ENCODE measurements around the gene LGALS12. TPM values are rescaled to one million over a fixed set of nuclear protein-coding genes. Genes with fewer than 3 reads are reported as not detected.

The LGALS12 gene
- polyA plus RNA-seq, 3 donors, result 6.8 to 16.3 (median 13.5) TPM

DNA sequence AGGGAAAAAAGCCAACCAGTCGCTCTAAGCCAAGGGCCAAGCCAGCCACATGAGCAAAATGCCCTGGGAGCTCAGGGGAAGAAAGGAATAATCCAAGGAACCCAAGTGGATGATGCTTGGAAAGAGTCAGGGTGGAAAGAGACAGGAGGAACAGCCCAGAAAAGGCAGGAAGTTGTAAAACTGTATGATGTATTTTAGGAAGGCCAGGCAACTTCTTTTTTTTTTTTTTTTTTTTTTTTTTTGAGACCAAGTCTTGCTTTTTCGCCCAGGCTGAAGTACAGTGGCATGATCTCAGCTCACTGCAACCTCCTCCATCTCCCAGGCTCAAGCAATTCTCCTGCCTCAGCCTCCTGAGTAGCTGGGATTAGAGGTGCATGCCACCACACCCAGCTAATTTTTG lies 1.6 kb downstream of the LGALS12 start:
- peak overlapping the region; percentile 0 to 79 (median 18) for H3K4me3 ChIP-seq (replicated peaks in 1 of 3; ENCODE audit: low read depth in 2 of 3, low read length in 3 of 3)
- H3K27me3 Mint-ChIP-seq (ENCODE audit: low read depth in 3 of 3), result peaks cover 0 to 2% (median 0%) of the 10 kb centered on the region in 3 donors
- peak overlapping the region in 6 of 7 donors; percentile 57 to 97 (median 86) for H3K27ac Mint-ChIP-seq
- no peaks in the 10 kb centered on the region for H3K27me3 ChIP-seq (ENCODE audit: control insufficient read depth in 2 of 2, insufficient read depth in 2 of 2, low read length in 2 of 2)
- H3K36me3 ChIP-seq (replicated peaks in 1 of 2; ENCODE audit: control insufficient read depth in 1 of 2, insufficient read depth in 2 of 2, low read length in 2 of 2), result peaks cover 35 to 42% of the 10 kb centered on the region in 2 donors
- H3K27ac ChIP-seq (ENCODE audit: low read depth in 1 of 2, low read length in 2 of 2), result peak overlapping the region; percentile 18 to 60
- peak overlapping the region; percentile 45 to 93 for H3K4me3 Mint-ChIP-seq
- peaks cover 65 to 66% of the 10 kb centered on the region in 2 donors for H3K4me1 ChIP-seq (ENCODE audit: control insufficient read depth in 1 of 2, insufficient read depth in 2 of 2, low read length in 2 of 2)
- TF ChIP-seq, protein P1, sequence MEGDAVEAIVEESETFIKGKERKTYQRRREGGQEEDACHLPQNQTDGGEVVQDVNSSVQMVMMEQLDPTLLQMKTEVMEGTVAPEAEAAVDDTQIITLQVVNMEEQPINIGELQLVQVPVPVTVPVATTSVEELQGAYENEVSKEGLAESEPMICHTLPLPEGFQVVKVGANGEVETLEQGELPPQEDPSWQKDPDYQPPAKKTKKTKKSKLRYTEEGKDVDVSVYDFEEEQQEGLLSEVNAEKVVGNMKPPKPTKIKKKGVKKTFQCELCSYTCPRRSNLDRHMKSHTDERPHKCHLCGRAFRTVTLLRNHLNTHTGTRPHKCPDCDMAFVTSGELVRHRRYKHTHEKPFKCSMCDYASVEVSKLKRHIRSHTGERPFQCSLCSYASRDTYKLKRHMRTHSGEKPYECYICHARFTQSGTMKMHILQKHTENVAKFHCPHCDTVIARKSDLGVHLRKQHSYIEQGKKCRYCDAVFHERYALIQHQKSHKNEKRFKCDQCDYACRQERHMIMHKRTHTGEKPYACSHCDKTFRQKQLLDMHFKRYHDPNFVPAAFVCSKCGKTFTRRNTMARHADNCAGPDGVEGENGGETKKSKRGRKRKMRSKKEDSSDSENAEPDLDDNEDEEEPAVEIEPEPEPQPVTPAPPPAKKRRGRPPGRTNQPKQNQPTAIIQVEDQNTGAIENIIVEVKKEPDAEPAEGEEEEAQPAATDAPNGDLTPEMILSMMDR (IDR thresholded peaks at IDR 0.05), result no peak
- peak overlapping the region; percentile 87 for H3K4me2 ChIP-seq (replicated peaks; ENCODE audit: extremely low read depth, low read length, poor library complexity, severe bottlenecking)
- no peak for DNase-seq
- peaks cover 30 to 45% of the 10 kb centered on the region in 2 donors for H3K36me3 Mint-ChIP-seq
- no peaks in the 10 kb centered on the region for H3K9me3 ChIP-seq (replicated peaks in 1 of 2; ENCODE audit: control insufficient read depth in 1 of 2, insufficient read depth in 1 of 2, low read length in 2 of 2)
- H3K79me2 ChIP-seq (ENCODE audit: insufficient read depth, low read length), result peaks cover 22% of the 10 kb centered on the region
- H3K4me1 Mint-ChIP-seq, result peaks cover 63% of the 10 kb centered on the region
- no peaks in the 10 kb centered on the region for H3K9me3 Mint-ChIP-seq
- H3K9ac ChIP-seq (ENCODE audit: insufficient read depth, low read length, poor library complexity, severe bottlenecking), result no peak overlapping the region
- H2AFZ ChIP-seq (ENCODE audit: insufficient read depth, low read depth, low read length, poor library complexity, severe bottlenecking), result no peak overlapping the region
- H4K20me1 ChIP-seq (ENCODE audit: insufficient read depth, low read length), result no peaks in the 10 kb centered on the region
- intact Hi-C loops (cut with micrococcal nuclease), result loop anchor here in 1 of 2 donors (10.0 kb wide), 1 partner anchor 117 kb away; no protein-coding TSS in a partner anchor
- WGBS (ENCODE audit: insufficient coverage), result 91% methylated on average over 1 of the region's 2 CpGs

DNA sequence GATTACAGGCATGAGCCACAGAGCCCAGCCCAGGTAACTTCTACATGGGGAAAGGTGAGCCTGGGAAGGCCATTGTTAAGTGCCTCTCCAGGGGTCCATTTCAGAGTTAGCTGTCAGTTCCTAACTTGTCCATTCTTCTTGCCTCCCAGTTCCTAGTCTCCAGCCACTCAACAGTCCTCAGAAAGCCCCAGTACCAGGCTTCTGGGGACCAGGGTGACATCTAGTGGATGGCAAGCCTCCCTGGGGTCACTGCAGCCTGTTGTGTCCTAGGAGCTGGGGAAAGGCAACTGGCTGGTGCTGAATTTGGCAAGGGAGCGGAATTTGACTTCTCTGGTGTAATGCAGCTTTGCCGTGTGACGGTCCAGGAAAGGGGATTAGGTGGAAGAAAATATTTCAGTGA lies 2.1 kb downstream of the LGALS12 start:
- no peaks in the 10 kb centered on the region for H4K20me1 ChIP-seq (ENCODE audit: insufficient read depth, low read length)
- peaks cover 22% of the 10 kb centered on the region for H3K79me2 ChIP-seq (ENCODE audit: insufficient read depth, low read length)
- peak overlapping the region; percentile 87 for H3K4me2 ChIP-seq (replicated peaks; ENCODE audit: extremely low read depth, low read length, poor library complexity, severe bottlenecking)
- H3K4me3 ChIP-seq (replicated peaks in 1 of 3; ENCODE audit: low read depth in 2 of 3, low read length in 3 of 3), result peak overlapping the region in 1 of 3 experiments; percentile 79
- intact Hi-C loops (cut with micrococcal nuclease), result loop anchor here in 1 of 2 donors (10.0 kb wide), 1 partner anchor 117 kb away; no protein-coding TSS in a partner anchor
- Mint-ChIP-seq H3K9me3 (no peaks in the 10 kb centered on the region), H3K4me1 (peaks cover 58% of the 10 kb centered on the region), H3K27ac (peak overlapping the region; percentile 15 to 90 (median 83)), H3K4me3 (peak overlapping the region in 1 of 2 donors; percentile 93), H3K36me3 (peaks cover 32 to 50% of the 10 kb centered on the region in 2 donors), H3K27me3 (ENCODE audit: low read depth in 3 of 3) (peaks cover 0 to 2% (median 0%) of the 10 kb centered on the region in 3 donors)
- peaks cover 60 to 61% of the 10 kb centered on the region in 2 donors for H3K4me1 ChIP-seq (ENCODE audit: control insufficient read depth in 1 of 2, insufficient read depth in 2 of 2, low read length in 2 of 2)
- no peak overlapping the region for H3K9ac ChIP-seq (ENCODE audit: insufficient read depth, low read length, poor library complexity, severe bottlenecking)
- TF ChIP-seq, protein P1 (IDR thresholded peaks at IDR 0.05), result peak; percentile 45
- H3K36me3 ChIP-seq (replicated peaks in 1 of 2; ENCODE audit: control insufficient read depth in 1 of 2, insufficient read depth in 2 of 2, low read length in 2 of 2), result peaks cover 39 to 47% of the 10 kb centered on the region in 2 donors
- DNase-seq, result peak; percentile 59 to 68 (median 65)
- no peak overlapping the region for H2AFZ ChIP-seq (ENCODE audit: insufficient read depth, low read depth, low read length, poor library complexity, severe bottlenecking)
- no peaks in the 10 kb centered on the region for H3K9me3 ChIP-seq (replicated peaks in 1 of 2; ENCODE audit: control insufficient read depth in 1 of 2, insufficient read depth in 1 of 2, low read length in 2 of 2)
- H3K27me3 ChIP-seq (ENCODE audit: control insufficient read depth in 2 of 2, insufficient read depth in 2 of 2, low read length in 2 of 2), result no peaks in the 10 kb centered on the region
- no peak overlapping the region for H3K27ac ChIP-seq (ENCODE audit: low read depth in 1 of 2, low read length in 2 of 2)
- no CpG with 5 or more reads among the region's 3 CpGs for WGBS (ENCODE audit: insufficient coverage)

All from CD14-positive monocyte (primary cell).